SK-N-SH treated with all-trans-retinoic acid at 6 μM for 48 hours (cell line): ENCODE data around the gene DPP10.

Source experiments
- ATAC-seq: fragments of 200-7000 bp; cut with Tn5 transposase; 3 replicates; pipeline ENCODE4 v1.9.1; 2020; ENCODE audit warnings: mild to moderate bottlenecking, moderate library complexity
- ARNTL ChIP-seq: fragments of 450-650 bp; formaldehyde crosslinking; IDR thresholded peaks from 2 replicates; pipeline ENCODE4 v1.5.0; 2020; ENCODE audit warnings: low read depth, mild to moderate bottlenecking, moderate library complexity, borderline replicate concordance
- BACH2 ChIP-seq: fragments of 250-450 bp; sonication (Bioruptor Pico); IDR thresholded peaks from 2 replicates; pipeline ENCODE4 v1.9.0; 2021; ENCODE audit warnings: mild to moderate bottlenecking, borderline replicate concordance
- CSDC2 ChIP-seq: fragments of 250-450 bp; sonication (Bioruptor Pico); IDR thresholded peaks from 2 replicates; pipeline ENCODE4 v1.5.0; 2020; ENCODE audit warnings: mild to moderate bottlenecking, moderate library complexity
- CSRNP3 ChIP-seq: fragments of 250-450 bp; sonication (Bioruptor Pico); IDR thresholded peaks from 2 replicates; pipeline ENCODE4 v1.5.1; 2021; ENCODE audit warnings: mild to moderate bottlenecking, moderate library complexity
- ESRRG ChIP-seq: fragments of 250-450 bp; sonication (Bioruptor Pico); IDR thresholded peaks from 2 replicates; pipeline ENCODE4 v1.6.1; 2021; ENCODE audit warnings: mild to moderate bottlenecking
- GLIS3 ChIP-seq: fragments of 250-450 bp; sonication (Bioruptor Pico); IDR thresholded peaks from 2 replicates; pipeline ENCODE4 v1.5.0; 2020; ENCODE audit warnings: mild to moderate bottlenecking, moderate library complexity
- ISL1 ChIP-seq: fragments of 250-450 bp; sonication (Bioruptor Pico); IDR thresholded peaks from 2 replicates; pipeline ENCODE4 v2.1.2; 2022; ENCODE audit warnings: mild to moderate bottlenecking, moderate library complexity
- OSR1 ChIP-seq: fragments of 250-450 bp; sonication (Bioruptor Pico); IDR thresholded peaks from 2 replicates; pipeline ENCODE4 v1.8.0; 2022; ENCODE audit warnings: moderate library complexity, mild to moderate bottlenecking, inconsistent platforms
- POU6F1 ChIP-seq: fragments of 250-450 bp; sonication (Bioruptor Pico); IDR thresholded peaks from 2 replicates; pipeline ENCODE4 v1.8.0; 2021; ENCODE audit warnings: low read depth, mild to moderate bottlenecking, moderate library complexity, borderline replicate concordance
- PPARA ChIP-seq: fragments of 250-450 bp; sonication (Bioruptor Pico); IDR thresholded peaks from 2 replicates; pipeline ENCODE4 v1.5.0; 2020; ENCODE audit warnings: mild to moderate bottlenecking, borderline replicate concordance
- RARB ChIP-seq: fragments of 250-450 bp; sonication (Bioruptor Pico); IDR thresholded peaks from 2 replicates; pipeline ENCODE4 v1.8.0; 2021; ENCODE audit warnings: mild to moderate bottlenecking, moderate library complexity
- SNAI2 ChIP-seq: fragments of 250-450 bp; sonication (Bioruptor Pico); IDR thresholded peaks from 2 replicates; pipeline ENCODE4 v1.5.0; 2020; ENCODE audit warnings: mild to moderate bottlenecking, moderate library complexity
- TCF4 ChIP-seq: fragments of 250-450 bp; sonication (Bioruptor Pico); IDR thresholded peaks from 2 replicates; pipeline ENCODE4 v1.8.0; 2021; ENCODE audit warnings: mild to moderate bottlenecking, moderate library complexity, borderline replicate concordance
- TOX ChIP-seq: fragments of 250-450 bp; sonication (Bioruptor Pico); IDR thresholded peaks from 2 replicates; pipeline ENCODE4 v1.8.0; 2021; ENCODE audit warnings: mild to moderate bottlenecking, moderate library complexity, borderline replicate concordance
- TSHZ2 ChIP-seq: fragments of 250-450 bp; sonication (Bioruptor Pico); IDR thresholded peaks from 2 replicates; pipeline ENCODE4 v1.5.0; 2020; ENCODE audit warnings: mild to moderate bottlenecking, moderate library complexity
- ZC3H10 ChIP-seq: fragments of 250-450 bp; sonication (Bioruptor Pico); IDR thresholded peaks from 2 replicates; pipeline ENCODE4 v1.5.1; 2021; ENCODE audit warnings: mild to moderate bottlenecking, moderate library complexity
- ZFP3 ChIP-seq: fragments of 250-450 bp; sonication (Bioruptor Pico); IDR thresholded peaks from 2 replicates; pipeline ENCODE4 v1.5.0; 2020; ENCODE audit warnings: mild to moderate bottlenecking, moderate library complexity
- ZNF565 ChIP-seq: fragments of 450-650 bp; formaldehyde crosslinking; conservative IDR thresholded peaks from 2 replicates; pipeline ENCODE4 v1.5.0; 2020; ENCODE audit warnings: low read depth, mild to moderate bottlenecking, moderate library complexity
- ZNF70 ChIP-seq: fragments of 450-650 bp; formaldehyde crosslinking; IDR thresholded peaks from 2 replicates; pipeline ENCODE4 v1.5.0; 2020; ENCODE audit warnings: mild to moderate bottlenecking, moderate library complexity
- ZNF8 ChIP-seq: fragments of 450-650 bp; formaldehyde crosslinking; IDR thresholded peaks from 2 replicates; pipeline ENCODE4 v1.5.0; 2020; ENCODE audit warnings: mild to moderate bottlenecking, moderate library complexity
- TF ChIP-seq, protein P1 (sequence below): fragments of 250-450 bp; sonication (Bioruptor Pico); IDR thresholded peaks from 2 replicates; pipeline ENCODE4 v1.5.1; 2020; ENCODE audit warnings: low read depth, mild to moderate bottlenecking, moderate library complexity
- TF ChIP-seq, protein P2 (sequence below): fragments of 250-450 bp; sonication (Bioruptor Pico); IDR thresholded peaks from 2 replicates; pipeline ENCODE4 v1.8.0; 2020; ENCODE audit warnings: mild to moderate bottlenecking, moderate library complexity, borderline replicate concordance

The DPP10 gene

DNA sequence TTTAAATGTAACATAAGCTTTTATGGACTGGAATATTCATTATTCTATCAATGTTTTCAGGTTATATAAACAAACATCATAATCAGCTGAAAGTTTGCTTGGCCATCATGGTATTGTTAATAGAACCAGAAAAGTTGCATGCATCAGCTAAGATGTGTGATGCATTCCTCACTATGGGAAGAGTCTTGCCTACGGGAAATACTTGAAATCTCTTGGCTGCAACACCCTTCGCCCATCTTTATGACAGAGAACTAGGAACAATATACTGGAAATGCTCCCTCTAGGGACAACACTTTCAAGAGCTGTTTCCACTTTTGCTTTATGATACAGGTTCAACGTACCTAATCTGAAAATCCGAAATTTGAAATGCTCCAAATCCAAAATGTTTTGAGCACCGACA lies 1390.8 kb downstream of the DPP10 start:
- ATAC-seq = no peak
- no peak for TF ChIP-seq ISL1
- TF ChIP-seq GLIS3 (CRISPR knock-in tag) = no peak
- no peak for TF ChIP-seq ZNF8 (CRISPR knock-in tag)
- TF ChIP-seq CSDC2 (CRISPR knock-in tag) = no peak
- TF ChIP-seq ZNF70 (CRISPR knock-in tag) = no peak
- no peak for TF ChIP-seq TCF4 (CRISPR knock-in tag)
- no peak for TF ChIP-seq ZFP3 (CRISPR knock-in tag)
- no peak for TF ChIP-seq ESRRG

GRCh38 chr2:115838539-115838938 lies 1396.1 kb downstream of the DPP10 start:
- TF ChIP-seq TCF4 (CRISPR knock-in tag) (no peak), ESRRG (no peak), TOX (CRISPR knock-in tag) (no peak), TSHZ2 (CRISPR knock-in tag) (no peak), PPARA (no peak)
- TF ChIP-seq, protein P1, sequence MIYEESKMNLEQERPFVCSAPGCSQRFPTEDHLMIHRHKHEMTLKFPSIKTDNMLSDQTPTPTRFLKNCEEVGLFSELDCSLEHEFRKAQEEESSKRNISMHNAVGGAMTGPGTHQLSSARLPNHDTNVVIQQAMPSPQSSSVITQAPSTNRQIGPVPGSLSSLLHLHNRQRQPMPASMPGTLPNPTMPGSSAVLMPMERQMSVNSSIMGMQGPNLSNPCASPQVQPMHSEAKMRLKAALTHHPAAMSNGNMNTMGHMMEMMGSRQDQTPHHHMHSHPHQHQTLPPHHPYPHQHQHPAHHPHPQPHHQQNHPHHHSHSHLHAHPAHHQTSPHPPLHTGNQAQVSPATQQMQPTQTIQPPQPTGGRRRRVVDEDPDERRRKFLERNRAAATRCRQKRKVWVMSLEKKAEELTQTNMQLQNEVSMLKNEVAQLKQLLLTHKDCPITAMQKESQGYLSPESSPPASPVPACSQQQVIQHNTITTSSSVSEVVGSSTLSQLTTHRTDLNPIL (CRISPR knock-in tag) = no peak
- ATAC-seq = no peak

- TF ChIP-seq ZFP3 (CRISPR knock-in tag) (no peak), OSR1 (no peak), CSRNP3 (no peak), ESRRG (no peak), PPARA (no peak), POU6F1 (CRISPR knock-in tag) (no peak), ZC3H10 (CRISPR knock-in tag) (no peak), TCF4 (CRISPR knock-in tag) (no peak)
- TF ChIP-seq, protein P1 (CRISPR knock-in tag) = no peak
- TF ChIP-seq, protein P2, sequence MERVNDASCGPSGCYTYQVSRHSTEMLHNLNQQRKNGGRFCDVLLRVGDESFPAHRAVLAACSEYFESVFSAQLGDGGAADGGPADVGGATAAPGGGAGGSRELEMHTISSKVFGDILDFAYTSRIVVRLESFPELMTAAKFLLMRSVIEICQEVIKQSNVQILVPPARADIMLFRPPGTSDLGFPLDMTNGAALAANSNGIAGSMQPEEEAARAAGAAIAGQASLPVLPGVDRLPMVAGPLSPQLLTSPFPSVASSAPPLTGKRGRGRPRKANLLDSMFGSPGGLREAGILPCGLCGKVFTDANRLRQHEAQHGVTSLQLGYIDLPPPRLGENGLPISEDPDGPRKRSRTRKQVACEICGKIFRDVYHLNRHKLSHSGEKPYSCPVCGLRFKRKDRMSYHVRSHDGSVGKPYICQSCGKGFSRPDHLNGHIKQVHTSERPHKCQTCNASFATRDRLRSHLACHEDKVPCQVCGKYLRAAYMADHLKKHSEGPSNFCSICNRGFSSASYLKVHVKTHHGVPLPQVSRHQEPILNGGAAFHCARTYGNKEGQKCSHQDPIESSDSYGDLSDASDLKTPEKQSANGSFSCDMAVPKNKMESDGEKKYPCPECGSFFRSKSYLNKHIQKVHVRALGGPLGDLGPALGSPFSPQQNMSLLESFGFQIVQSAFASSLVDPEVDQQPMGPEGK (CRISPR knock-in tag) = no peak
- ATAC-seq = no peak
Observed at GRCh38 chr2:115842306-115842705, 1399.9 kb downstream of the DPP10 start.

- TF ChIP-seq OSR1 (no peak), ZNF70 (CRISPR knock-in tag) (no peak), SNAI2 (CRISPR knock-in tag) (no peak), CSRNP3 (no peak), ZC3H10 (CRISPR knock-in tag) (no peak), ARNTL (no peak), CSDC2 (CRISPR knock-in tag) (no peak), RARB (no peak), ISL1 (no peak), BACH2 (CRISPR knock-in tag) (no peak), GLIS3 (CRISPR knock-in tag) (no peak), ESRRG (no peak), ZNF565 (CRISPR knock-in tag) (no peak), ZFP3 (CRISPR knock-in tag) (no peak)
- no peak for ATAC-seq
Observed at GRCh38 chr2:115848192-115848591, 1405.8 kb downstream of the DPP10 start.
